GM19328 (cell line): ENCODE results near the gene CKB.

Experiments used
- ATAC-seq: cut with Tn5 transposase; IDR thresholded peaks from one replicate; pipeline ENCODE4 v1.9.1; 2021; ENCODE audit warnings: mild to moderate bottlenecking, moderate library complexity; ENCODE audit not compliant: unreplicated experiment

The CKB gene

GRCh38 chr14:103522649-103523574 lies at the start of gene CKB:
Gene CKB, minus strand, starts transcription at chr14:103522830. Its CDS starts 337 bp downstream, at chr14:103522493.
- ATAC-seq, result no peak

GRCh38 chr14:103569408-103569807 lies 46.8 kb upstream of the CKB start:
- ATAC-seq, result no peak

GRCh38 chr14:103568952-103569351 lies 46.3 kb upstream of the CKB start:
- ATAC-seq, result no peak

- no peak for ATAC-seq
Measured at GRCh38 chr14:103563844-103564505, 41.3 kb upstream of the CKB start.

- ATAC-seq, result no peak
Measured at GRCh38 chr14:103563226-103563620, 40.6 kb upstream of the CKB start.

GRCh38 chr14:103562429-103563225 lies 40.0 kb upstream of the CKB start, which contains the start of the genes BAG5 and COA8:
Gene BAG5, minus strand, starts transcription at chr14:103562657. Its CDS starts 1,493 bp downstream, at chr14:103561164.
Gene COA8, plus strand, starts transcription at chr14:103562960. Its CDS starts 42 bp downstream, at chr14:103563002.
- peak; percentile 65 for ATAC-seq

GRCh38 chr14:103562179-103562428 lies 39.5 kb upstream of the CKB start:
- ATAC-seq, result peak; percentile 23

- peak; percentile 24 for ATAC-seq
Measured at GRCh38 chr14:103561381-103562178, 39.0 kb upstream of the CKB start.

- ATAC-seq, result no peak
Measured at GRCh38 chr14:103560691-103561090, 38.1 kb upstream of the CKB start.

GRCh38 chr14:103559766-103560165 lies 37.1 kb upstream of the CKB start:
- no peak for ATAC-seq

- ATAC-seq, result no peak
Measured at GRCh38 chr14:103558071-103558882, 35.6 kb upstream of the CKB start.

- no peak for ATAC-seq
Measured at GRCh38 chr14:103556946-103557758, 34.5 kb upstream of the CKB start.

- no peak for ATAC-seq
Measured at GRCh38 chr14:103555559-103556337, 33.1 kb upstream of the CKB start.

GRCh38 chr14:103552846-103553210 lies 30.2 kb upstream of the CKB start:
- ATAC-seq, result no peak

- no peak for ATAC-seq
Measured at GRCh38 chr14:103552011-103552845, 29.6 kb upstream of the CKB start.

GRCh38 chr14:103551338-103551762 lies 28.7 kb upstream of the CKB start:
- no peak for ATAC-seq
